HEK293 (cell line): Measurements from ENCODE around the gene ITPR3.

Source experiments
- CTCF ChIA-PET: fragments of 350-600 bp; formaldehyde crosslinking; extraction: SDS; loops from one replicate; lab custom pipeline; 2021; ENCODE audit warnings: antibody characterized with exemption; lab: Yijun Ruan, JAX
- POLR2A ChIA-PET: fragments of 300-600 bp; formaldehyde crosslinking; extraction: SDS; loops from one replicate; lab custom pipeline; 2020; ENCODE audit warnings: antibody characterized with exemption, inconsistent platforms; lab: Yijun Ruan, JAX
- H3K27ac ChIP-seq: fragments of 200-500 bp; sonication (Bioruptor generic); 2 replicates; pipeline ENCODE4 v1.5.1; 2014; ENCODE audit warnings: low read depth, low read length, control low read depth, inconsistent platforms; ENCODE audit errors: extremely low read depth
- H3K36me3 ChIP-seq, 2 experiments: fragments of 200-500 bp in 1 of 2; sonication (Bioruptor generic) in 1 of 2; 1 replicate in 1 of 2; 2 replicates in 1 of 2; pipeline ENCODE4 v1.5.1; 2014 to 2017; ENCODE audit warnings: inconsistent platforms in 2 of 2, low read length in 2 of 2; ENCODE audit not compliant: control insufficient read depth in 2 of 2, insufficient read depth in 1 of 2
- H3K4me1 ChIP-seq: fragments of 200-500 bp; sonication (Bioruptor generic); 2 replicates; pipeline ENCODE4 v1.5.1; 2014; ENCODE audit warnings: mild to moderate bottlenecking, low read length, inconsistent platforms; ENCODE audit not compliant: control insufficient read depth, insufficient read depth
- H3K4me3 ChIP-seq: 2 replicates; pipeline ENCODE4 v1.5.1; 2011; ENCODE audit warnings: low read depth, mild to moderate bottlenecking, control low read depth, low read length, moderate library complexity
- H3K9me3 ChIP-seq: fragments of 200-500 bp; sonication (Bioruptor generic); 2 replicates; pipeline ENCODE4 v1.5.1; 2014; ENCODE audit warnings: low read depth, low read length, inconsistent platforms; ENCODE audit not compliant: control insufficient read depth, insufficient read depth
- ATF2 ChIP-seq: fragments of 450-650 bp; formaldehyde crosslinking; IDR thresholded peaks from 2 replicates; pipeline ENCODE4 v1.5.1; 2016; ENCODE audit warnings: missing biosample characterization, missing genetic modification characterization, low read depth
- BCL11B ChIP-seq: fragments of 450-650 bp; formaldehyde crosslinking; IDR thresholded peaks from 2 replicates; pipeline ENCODE4 v1.5.1; 2016; ENCODE audit warnings: low read depth, missing biosample characterization, missing genetic modification characterization
- GLIS2 ChIP-seq: fragments of 450-650 bp; formaldehyde crosslinking; IDR thresholded peaks from 2 replicates; pipeline ENCODE4 v1.5.1; 2016; ENCODE audit warnings: missing biosample characterization, missing genetic modification characterization
- ZBTB26 ChIP-seq: fragments of 450-650 bp; formaldehyde crosslinking; optimal IDR thresholded peaks from 2 replicates; pipeline ENCODE3; 2016; ENCODE audit warnings: missing biosample characterization, mild to moderate bottlenecking, missing genetic modification characterization
- ZFHX2 ChIP-seq: fragments of 450-650 bp; formaldehyde crosslinking; conservative IDR thresholded peaks from 2 replicates; pipeline ENCODE4 v1.5.1; 2016; ENCODE audit warnings: missing biosample characterization, missing genetic modification characterization
- ZFP41 ChIP-seq: fragments of 450-650 bp; formaldehyde crosslinking; IDR thresholded peaks from 2 replicates; pipeline ENCODE4 v1.5.1; 2016; ENCODE audit warnings: missing biosample characterization, missing genetic modification characterization, borderline replicate concordance
- ZIC2 ChIP-seq: fragments of 450-650 bp; formaldehyde crosslinking; IDR thresholded peaks from 2 replicates; pipeline ENCODE4 v1.5.1; 2016; ENCODE audit warnings: missing biosample characterization, missing genetic modification characterization
- ZNF184 ChIP-seq: fragments of 450-650 bp; IDR thresholded peaks from 2 replicates; pipeline ENCODE4 v1.5.1; 2018; ENCODE audit warnings: missing biosample characterization, mild to moderate bottlenecking, missing genetic modification characterization
- ZNF19 ChIP-seq: fragments of 450-650 bp; formaldehyde crosslinking; IDR thresholded peaks from 2 replicates; pipeline ENCODE4; 2016; ENCODE audit warnings: missing biosample characterization, missing genetic modification characterization, low read depth
- ZNF2 ChIP-seq: fragments of 450-650 bp; formaldehyde crosslinking; IDR thresholded peaks from 2 replicates; pipeline ENCODE4 v1.5.1; 2016; ENCODE audit warnings: missing biosample characterization, missing genetic modification characterization
- ZNF350 ChIP-seq: fragments of 450-650 bp; formaldehyde crosslinking; IDR thresholded peaks from 2 replicates; pipeline ENCODE4 v1.5.0; 2017; ENCODE audit warnings: missing biosample characterization, mild to moderate bottlenecking, missing genetic modification characterization
- ZNF423 ChIP-seq: fragments of 450-650 bp; formaldehyde crosslinking; IDR thresholded peaks from 2 replicates; pipeline ENCODE4 v1.5.1; 2016; ENCODE audit warnings: missing biosample characterization, missing genetic modification characterization
- ZNF449 ChIP-seq: fragments of 450-650 bp; formaldehyde crosslinking; IDR thresholded peaks from 2 replicates; pipeline ENCODE4 v1.5.1; 2017; ENCODE audit warnings: missing biosample characterization, mild to moderate bottlenecking, missing genetic modification characterization, moderate library complexity
- ZNF501 ChIP-seq: fragments of 450-650 bp; formaldehyde crosslinking; IDR thresholded peaks from 2 replicates; pipeline ENCODE4 v1.5.1; 2016; ENCODE audit warnings: missing biosample characterization, missing genetic modification characterization
- ZNF558 ChIP-seq: fragments of 450-650 bp; formaldehyde crosslinking; IDR thresholded peaks from 2 replicates; pipeline ENCODE4 v1.5.1; 2016; ENCODE audit warnings: missing biosample characterization, missing genetic modification characterization
- ZNF621 ChIP-seq: fragments of 450-650 bp; formaldehyde crosslinking; IDR thresholded peaks from 2 replicates; pipeline ENCODE4 v1.5.1; 2017; ENCODE audit warnings: missing biosample characterization, missing genetic modification characterization
- ZNF623 ChIP-seq: fragments of 450-650 bp; formaldehyde crosslinking; IDR thresholded peaks from 2 replicates; pipeline ENCODE4 v1.5.1; 2016; ENCODE audit warnings: missing biosample characterization, missing genetic modification characterization
- ZNF692 ChIP-seq: fragments of 450-650 bp; formaldehyde crosslinking; IDR thresholded peaks from 2 replicates; pipeline ENCODE4 v1.5.1; 2016; ENCODE audit warnings: missing biosample characterization, missing genetic modification characterization
- ZNF701 ChIP-seq: fragments of 450-650 bp; formaldehyde crosslinking; IDR thresholded peaks from 2 replicates; pipeline ENCODE4 v1.5.1; 2016; ENCODE audit warnings: missing biosample characterization, missing genetic modification characterization
- ZNF830 ChIP-seq: fragments of 450-650 bp; IDR thresholded peaks from 2 replicates; pipeline ENCODE4 v1.5.0; 2018; ENCODE audit warnings: missing biosample characterization, missing genetic modification characterization, low read depth, mild to moderate bottlenecking, moderate library complexity
- ZSCAN18 ChIP-seq: fragments of 450-650 bp; formaldehyde crosslinking; IDR thresholded peaks from 2 replicates; pipeline ENCODE4 v1.5.1; 2016; ENCODE audit warnings: missing biosample characterization, missing genetic modification characterization
- ZSCAN30 ChIP-seq: fragments of 450-650 bp; IDR thresholded peaks from 2 replicates; pipeline ENCODE4 v1.5.1; 2018; ENCODE audit warnings: missing biosample characterization, mild to moderate bottlenecking, missing genetic modification characterization, moderate library complexity

The ITPR3 gene

GRCh38 chr6:33694401-33694931 lies 73.3 kb downstream of the ITPR3 start (continued):
- no peak for TF ChIP-seq ZNF701 (tag by site-specific recombination)
- TF ChIP-seq ZNF2: no peak
- TF ChIP-seq, all 188 proteins: peak for 4

GRCh38 chr6:33694977-33695376 lies 73.9 kb downstream of the ITPR3 start:
- peaks cover 3% of the 10 kb centered on the region; the same call in 1 of the 2 replicates for H3K4me1 ChIP-seq
- POLR2A ChIA-PET: interaction anchor here (1.6 kb wide), 1 partner anchor 17 kb away, joined by 6 read pairs; the partner anchor contains the start of gene UQCC2

GRCh38 chr6:33695451-33695887 lies 74.3 kb downstream of the ITPR3 start:
- no peaks in the 10 kb centered on the region for H3K9me3 ChIP-seq
- CTCF ChIA-PET: interaction anchor here (0.6 to 5.4 kb wide), 3 partner anchors 105 to 1026 kb away, joined by 3 to 34 read pairs (median 9); no protein-coding TSS in a partner anchor
- TF ChIP-seq ZNF19 (tag by site-specific recombination) (no peak), ZNF692 (tag by site-specific recombination) (peak; percentile 66), ZFHX2 (0 out of 2 replicates have a peak, but pooled peaks have one; percentile 28), ZNF621 (tag by site-specific recombination) (no peak)
- TF ChIP-seq, all 188 proteins: peak for 2
- peaks cover 3% of the 10 kb centered on the region; the same call in 1 of the 2 replicates for H3K4me1 ChIP-seq
- POLR2A ChIA-PET: interaction anchor here (1.6 kb wide), 1 partner anchor 16 kb away, joined by 6 read pairs; the partner anchor contains the start of gene UQCC2
- no peak overlapping the region for H3K27ac ChIP-seq
- H3K4me3 ChIP-seq: no peak overlapping the region
- H3K36me3 ChIP-seq: peaks cover 4 to 89% of the 10 kb centered on the region in 2 experiments; a peak in 2 of 3 replicates

More at GRCh38 chr6:33694977-33695376, 73.9 kb downstream of the ITPR3 start:
- Histone ChIP-seq H3K9me3 (no peaks in the 10 kb centered on the region), H3K36me3 (peaks cover 4 to 87% of the 10 kb centered on the region in 2 experiments; a peak in 2 of 3 replicates), H3K4me3 (no peak overlapping the region), H3K27ac (no peak overlapping the region)
- CTCF ChIA-PET: interaction anchor here (2.5 to 5.4 kb wide), 2 partner anchors 105 to 109 kb away, joined by 9 to 34 read pairs; no protein-coding TSS in a partner anchor
- TF ChIP-seq ZNF830 (tag by site-specific recombination): no peak
- no peak for TF ChIP-seq ZNF558 (tag by site-specific recombination)
- no peak for TF ChIP-seq ZNF184 (tag by site-specific recombination)
- TF ChIP-seq ZFP41: no peak
- no peak for TF ChIP-seq ZNF423 (tag by site-specific recombination)

- H3K9me3 ChIP-seq: no peaks in the 10 kb centered on the region
- CTCF ChIA-PET: interaction anchor here (0.6 to 5.4 kb wide), 3 partner anchors 106 to 1025 kb away, joined by 3 to 34 read pairs (median 9); no protein-coding TSS in a partner anchor
- no peak overlapping the region for H3K27ac ChIP-seq
- POLR2A ChIA-PET: no interaction called here
- H3K4me1 ChIP-seq: peaks cover 3% of the 10 kb centered on the region; the same call in 1 of the 2 replicates
- H3K4me3 ChIP-seq: no peak overlapping the region
- peaks cover 4 to 89% of the 10 kb centered on the region in 2 experiments; a peak in 2 of 3 replicates for H3K36me3 ChIP-seq
- no peak for TF ChIP-seq ZNF623 (tag by site-specific recombination)
- no peak for TF ChIP-seq ZNF350
- TF ChIP-seq ZNF501 (tag by site-specific recombination): no peak
- no peak for TF ChIP-seq ZIC2 (tag by site-specific recombination)
- TF ChIP-seq BCL11B (tag by site-specific recombination): no peak
- no peak for TF ChIP-seq ZNF449 (tag by site-specific recombination)
- TF ChIP-seq ZSCAN30: no peak
- no peak for TF ChIP-seq GLIS2
- no peak for TF ChIP-seq ATF2 (tag by site-specific recombination)
- TF ChIP-seq ZBTB26 (tag by site-specific recombination): no peak
- TF ChIP-seq ZSCAN18 (tag by site-specific recombination): no peak
These were observed 75.0 kb downstream of the ITPR3 start for GRCh38 chr6:33696076-33696475.
